ENCODE measurements around the gene GSK3A.
A peak's percentile ranks its signal among the peaks of the same experiment; 100 is the strongest.

Gene GSK3A

GRCh38 chr19:42252365-42253244, 10.2 kb upstream of the GSK3A start (continued):
- TF ChIP-seq ZNF449 (tag by site-specific recombination; IDR thresholded peaks at IDR 0.05) (no peak), ZSCAN30 (tag by site-specific recombination; IDR thresholded peaks at IDR 0.05) (0 out of 2 replicates have a peak, but pooled peaks have one; percentile 34), ZNF184 (tag by site-specific recombination; IDR thresholded peaks at IDR 0.05) (no peak), ZNF239 (tag by site-specific recombination; IDR thresholded peaks at IDR 0.05) (no peak; the same call in 1 of the 2 replicates), ZNF549 (tag by site-specific recombination; IDR thresholded peaks at IDR 0.05) (no peak), ZNF76 (tag by site-specific recombination; IDR thresholded peaks at IDR 0.05; ENCODE audit: borderline replicate concordance, low read depth) (no peak), ZSCAN16 (tag by site-specific recombination; IDR thresholded peaks at IDR 0.05) (no peak), ZSCAN23 (tag by site-specific recombination; IDR thresholded peaks at IDR 0.05) (no peak), ZNF248 (tag by site-specific recombination; IDR thresholded peaks at IDR 0.05) (no peak), INSM2 (tag by site-specific recombination; IDR thresholded peaks at IDR 0.05) (no peak), ZNF280D (tag by site-specific recombination; IDR thresholded peaks at IDR 0.05) (0 out of 2 replicates have a peak, but pooled peaks have one; percentile 24), PRDM6 (tag by site-specific recombination; IDR thresholded peaks at IDR 0.05) (no peak), ZNF530 (tag by site-specific recombination; IDR thresholded peaks at IDR 0.05; ENCODE audit: low read depth) (no peak), SCRT2 (tag by site-specific recombination; IDR thresholded peaks at IDR 0.05) (peak; percentile 24; the same call in 1 of the 2 replicates), ZNF510 (tag by site-specific recombination; IDR thresholded peaks at IDR 0.05; ENCODE audit: insufficient replicate concordance) (no peak), ZNF341 (tag by site-specific recombination; IDR thresholded peaks at IDR 0.05; ENCODE audit: low read depth) (no peak), KLF8 (tag by site-specific recombination; IDR thresholded peaks at IDR 0.05) (peak; percentile 12; the same call in 1 of the 2 replicates), ZNF214 (tag by site-specific recombination; IDR thresholded peaks at IDR 0.05; ENCODE audit: borderline replicate concordance) (no peak), ZNF571 (tag by site-specific recombination; IDR thresholded peaks at IDR 0.05) (no peak), ZNF398 (tag by site-specific recombination; IDR thresholded peaks at IDR 0.05) (peak; percentile 95), ZNF311 (tag by site-specific recombination; IDR thresholded peaks at IDR 0.05; ENCODE audit: borderline replicate concordance) (no peak), ATF2 (tag by site-specific recombination; IDR thresholded peaks at IDR 0.05; ENCODE audit: low read depth) (peak; percentile 95)
